SH-SY5Y (cell line): ENCODE data around the gene FAM32A.

ENCODE experiments used
- GATA2 ChIP-seq: IDR thresholded peaks from 2 replicates; pipeline ENCODE4 v1.6.1; 2011; ENCODE audit warnings: mild to moderate bottlenecking, low read depth, low read length
- GATA3 ChIP-seq: IDR thresholded peaks from 2 replicates; pipeline ENCODE4 v1.6.1; 2011; ENCODE audit warnings: low read depth, mild to moderate bottlenecking, low read length, moderate library complexity

DNA sequence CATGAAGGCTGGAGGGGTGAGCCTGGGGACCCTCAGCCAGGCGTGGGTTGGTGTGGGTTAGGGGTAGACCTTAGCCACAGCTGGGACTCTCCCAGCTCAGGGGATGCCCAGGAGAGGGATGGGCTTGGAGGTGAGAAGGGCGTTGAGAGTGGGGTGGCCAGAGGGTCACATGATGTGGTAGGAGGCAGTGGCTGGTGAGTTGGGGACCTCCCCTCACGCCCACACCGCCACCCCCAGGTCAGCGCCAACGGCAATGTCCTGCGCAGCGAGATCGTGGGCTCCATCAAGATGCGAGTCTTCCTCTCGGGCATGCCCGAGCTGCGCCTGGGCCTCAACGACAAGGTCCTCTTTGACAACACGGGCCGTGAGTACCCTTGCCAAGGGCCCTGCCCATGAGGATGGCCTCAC lies 41.0 kb downstream of the FAM32A start:
- TF ChIP-seq GATA3 (no peak), GATA2 (no peak)
